NCI-H1105 (cell line): ENCODE data around the gene AUTS2.

Experiments used
- DNase-seq: peaks from one replicate; lab custom pipeline; 2025; lab: John Stamatoyannopoulos, UW

The AUTS2 gene

DNA sequence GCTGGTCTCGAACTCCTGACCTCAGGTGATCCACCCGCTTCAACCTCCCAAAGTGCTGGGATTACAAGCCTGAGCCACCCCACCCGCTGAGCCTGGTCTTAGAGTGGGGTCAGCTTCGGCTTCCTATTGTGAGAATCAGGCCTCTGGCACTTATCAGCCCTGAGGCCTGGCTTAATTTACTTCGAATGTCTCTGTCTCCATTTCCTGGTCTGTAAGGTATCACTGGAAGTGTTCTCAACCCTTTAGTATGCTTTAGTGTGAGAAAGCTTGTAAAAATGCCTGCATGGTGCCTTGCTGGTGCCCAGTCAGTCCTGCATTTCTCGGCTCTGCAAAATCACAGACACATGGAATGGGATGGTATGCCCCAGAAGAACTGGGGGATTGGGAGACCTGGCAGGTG lies 862.3 kb downstream of the AUTS2 start:
- no peak for DNase-seq

DNA sequence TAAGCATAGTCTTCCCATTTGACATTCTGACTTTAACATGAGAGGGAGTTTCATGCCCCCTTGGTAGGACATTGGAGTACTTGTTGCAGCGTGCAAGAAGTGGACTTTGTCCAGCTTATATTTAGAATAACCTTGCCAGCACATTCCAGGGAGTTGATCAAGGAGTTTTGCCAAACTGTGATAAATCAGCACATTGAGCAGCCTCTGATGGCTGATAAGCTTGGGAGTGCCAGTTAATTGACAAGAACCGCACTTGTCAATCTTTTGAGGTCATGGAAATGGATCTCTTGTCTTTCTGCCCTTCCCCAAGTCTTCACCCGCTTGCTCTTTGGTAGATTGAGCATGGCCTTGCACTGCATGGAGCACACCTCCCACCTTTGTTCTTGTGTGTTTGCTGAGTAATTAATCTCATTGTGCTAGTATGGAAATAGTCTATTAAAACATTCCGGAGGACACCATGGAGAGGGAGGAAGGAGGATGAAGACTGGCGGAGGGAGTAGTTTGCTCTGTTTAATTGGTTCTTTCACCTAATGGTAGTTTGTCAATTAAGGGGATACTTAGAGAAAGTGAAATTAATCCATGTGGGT lies 865.2 kb downstream of the AUTS2 start:
- no peak for DNase-seq

DNA sequence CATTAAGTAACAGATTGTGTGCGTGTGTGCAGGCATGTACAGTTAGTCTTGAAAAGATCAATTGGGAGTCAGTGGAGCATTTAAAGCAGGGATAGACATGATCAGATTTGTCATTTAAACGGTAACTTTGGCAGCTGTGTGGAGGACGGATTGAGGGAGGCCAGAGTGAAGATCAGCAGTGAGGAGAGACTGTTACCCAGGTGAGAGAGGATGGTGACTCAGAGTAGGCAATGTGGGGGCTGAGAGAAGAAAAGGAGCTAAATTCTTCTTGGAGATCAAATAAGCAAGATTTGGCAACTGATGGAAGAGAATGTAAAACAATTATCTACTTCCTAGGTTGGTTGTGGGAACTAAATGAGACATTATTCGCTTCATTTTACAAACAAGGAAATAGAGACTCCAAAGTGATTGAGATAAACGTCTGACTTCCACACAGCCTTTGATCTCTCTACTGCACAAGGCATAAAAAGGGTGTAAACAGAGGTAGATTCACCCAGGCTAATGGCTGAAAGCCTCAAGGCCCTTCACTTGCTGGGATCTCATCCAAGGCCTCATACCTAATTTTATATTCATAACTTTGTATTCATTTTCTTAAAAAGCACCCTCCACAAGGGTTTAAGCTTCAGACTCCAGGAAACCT lies 868.6 kb downstream of the AUTS2 start:
- no peak for DNase-seq

DNA sequence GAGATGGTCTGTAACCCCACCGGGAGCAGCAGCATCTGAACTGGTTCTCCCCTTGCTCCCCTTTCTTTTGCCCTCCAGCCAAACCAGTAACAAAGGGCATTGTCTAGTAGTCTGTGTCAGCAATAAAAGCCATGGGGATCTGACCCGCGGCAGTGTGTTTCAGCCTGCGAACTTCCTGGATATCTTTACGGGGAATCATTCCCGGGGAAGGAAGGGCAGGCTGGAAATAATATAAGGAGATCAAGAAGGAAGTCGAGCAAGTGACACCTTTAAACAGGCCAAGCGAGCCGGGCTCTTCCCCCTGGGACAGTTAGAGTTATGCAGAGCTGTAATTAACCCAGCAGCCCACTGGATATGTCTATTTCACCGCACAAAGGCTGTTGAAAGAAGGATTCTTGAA lies 872.5 kb downstream of the AUTS2 start:
- no peak for DNase-seq

DNA sequence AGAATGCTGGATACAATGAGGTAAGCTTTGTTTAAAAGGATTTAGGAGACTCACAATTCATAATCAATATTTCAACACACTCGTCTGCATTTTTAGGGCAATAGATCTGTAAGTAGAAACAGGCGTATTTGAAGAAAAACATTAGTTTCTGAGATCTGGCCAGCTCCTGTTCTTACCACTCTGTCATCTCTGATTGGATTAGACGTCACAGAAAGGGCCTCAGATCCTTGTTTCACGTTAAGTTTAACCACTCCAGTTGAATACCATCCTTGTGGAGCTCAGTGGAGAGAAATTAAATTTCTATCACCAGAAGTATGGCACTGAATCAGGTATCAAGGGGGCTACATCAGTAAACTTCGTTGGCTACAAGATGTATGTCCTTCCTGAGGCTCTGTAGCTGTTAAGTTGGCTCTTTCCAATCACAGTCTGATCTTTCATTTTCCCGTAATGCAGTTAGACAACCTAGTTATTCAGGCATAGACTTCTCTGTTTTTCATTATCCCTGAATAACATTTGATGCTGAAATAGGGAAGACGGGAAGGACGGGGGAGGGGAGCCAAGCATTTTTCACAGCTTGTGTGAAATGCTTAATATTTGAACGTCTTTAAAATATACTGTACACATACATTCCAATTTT lies 874.4 kb downstream of the AUTS2 start:
- DNase-seq = no peak

DNA sequence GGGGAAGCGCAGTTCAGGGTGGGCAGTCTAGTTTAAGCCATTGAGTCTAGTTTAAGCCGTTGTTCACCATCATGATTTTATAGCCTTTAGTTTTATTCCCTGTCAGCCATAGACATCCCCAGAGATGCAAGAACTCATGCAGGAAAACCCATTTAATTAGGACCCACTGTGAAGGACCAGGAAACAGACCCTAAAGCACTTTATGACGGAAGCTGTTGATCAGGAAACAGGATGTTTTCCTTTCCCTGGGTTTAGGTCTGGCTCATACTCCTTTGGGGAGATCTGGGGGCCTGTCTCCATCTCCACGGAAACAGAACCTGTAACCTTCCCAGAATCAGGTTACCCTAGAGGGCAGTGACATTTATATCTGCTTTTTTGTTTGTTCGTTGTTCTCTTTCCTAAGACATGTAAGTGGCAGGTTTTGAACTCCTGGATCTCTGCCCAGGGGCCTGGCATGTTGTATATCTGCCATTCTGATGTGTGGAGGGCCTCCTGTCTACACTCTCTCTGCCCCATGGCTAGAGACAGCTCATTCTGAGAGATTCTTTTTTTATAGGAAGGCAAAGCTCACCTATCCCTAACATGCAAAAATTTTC lies 876.5 kb downstream of the AUTS2 start:
- DNase-seq = no peak

DNA sequence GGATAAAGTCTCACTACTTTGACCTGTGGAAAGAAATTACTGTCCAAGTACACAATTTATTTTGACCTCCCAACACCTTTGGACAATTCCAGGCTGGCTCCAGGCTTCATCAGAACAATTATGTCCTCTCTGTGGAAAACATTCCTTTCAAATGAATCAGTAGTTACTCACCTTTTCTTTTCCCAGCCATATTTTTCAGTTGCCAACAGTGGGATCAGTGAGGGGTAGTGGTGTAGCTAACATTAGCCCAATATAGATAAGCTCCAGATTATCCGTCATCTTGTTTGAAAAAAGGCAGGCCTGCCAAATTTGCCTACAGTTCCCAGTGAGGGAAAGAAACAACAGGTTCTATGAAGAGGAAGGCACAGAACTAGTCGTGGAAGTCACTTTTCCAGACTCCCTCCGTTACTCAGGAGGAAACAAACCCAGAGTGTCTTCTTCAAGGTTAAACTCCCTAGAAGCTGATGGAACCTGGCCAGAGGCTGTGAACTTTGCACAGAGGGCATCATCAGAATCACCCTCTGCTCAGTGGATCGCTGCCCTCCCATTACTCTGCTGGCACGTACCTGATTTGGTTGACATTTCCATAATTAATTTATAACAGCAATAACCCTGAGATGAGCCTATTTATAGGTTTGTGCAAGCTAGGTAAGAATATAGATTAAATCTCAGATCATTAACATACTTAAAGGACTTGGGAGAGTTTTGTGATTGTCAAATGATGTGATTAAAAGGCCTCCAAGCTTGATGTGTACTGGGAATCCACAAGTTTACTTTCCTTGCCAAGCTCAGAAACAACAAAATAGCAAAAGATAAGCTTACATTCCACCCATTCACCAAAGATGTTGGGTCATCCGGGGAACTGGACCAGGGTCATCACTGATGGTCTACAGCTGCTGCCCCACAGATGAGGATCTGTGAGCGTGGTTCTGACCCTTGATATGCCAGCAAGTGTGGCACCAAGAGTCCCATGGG lies 879.0 kb downstream of the AUTS2 start:
- no peak for DNase-seq

DNA sequence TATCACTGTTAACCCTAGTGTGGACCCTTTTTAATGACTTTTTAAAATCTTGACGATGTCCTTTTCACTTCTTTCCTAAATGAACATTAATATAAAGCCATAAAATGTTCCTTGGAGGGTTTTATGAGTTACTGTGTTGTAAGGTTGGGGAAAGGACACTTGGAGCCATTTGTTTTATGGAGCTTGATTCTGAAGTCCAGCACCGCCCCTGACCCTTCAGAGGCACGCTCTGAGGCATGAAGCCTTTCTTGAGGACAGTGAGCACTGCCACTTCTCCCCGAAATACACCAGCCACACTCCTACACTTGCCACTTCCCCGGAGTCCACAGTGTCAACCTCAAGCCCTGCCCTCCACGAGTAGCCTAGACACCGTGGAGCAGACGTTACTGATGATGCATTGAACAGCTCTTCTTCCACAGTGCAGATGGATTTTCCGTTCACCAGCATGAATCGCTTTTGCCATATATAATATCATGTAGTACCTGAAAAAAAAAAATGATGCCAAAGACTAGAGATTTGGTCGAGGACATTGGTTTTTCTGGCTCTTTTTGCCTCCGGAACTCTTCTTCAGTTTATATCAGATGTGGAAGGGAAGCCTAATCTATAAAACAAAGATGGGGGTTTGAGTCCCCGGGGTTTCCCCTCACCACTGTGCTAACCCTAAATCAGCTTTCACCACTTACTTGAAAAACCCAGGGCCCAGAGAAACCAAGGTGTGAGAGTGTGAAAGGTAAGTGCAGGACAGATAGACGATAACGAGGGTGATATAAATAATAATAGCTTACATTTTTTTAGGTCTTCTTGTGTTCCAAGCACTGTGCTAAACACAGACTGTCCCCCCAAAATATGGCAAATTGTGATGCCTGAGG lies 881.1 kb downstream of the AUTS2 start:
- no peak for DNase-seq

DNA sequence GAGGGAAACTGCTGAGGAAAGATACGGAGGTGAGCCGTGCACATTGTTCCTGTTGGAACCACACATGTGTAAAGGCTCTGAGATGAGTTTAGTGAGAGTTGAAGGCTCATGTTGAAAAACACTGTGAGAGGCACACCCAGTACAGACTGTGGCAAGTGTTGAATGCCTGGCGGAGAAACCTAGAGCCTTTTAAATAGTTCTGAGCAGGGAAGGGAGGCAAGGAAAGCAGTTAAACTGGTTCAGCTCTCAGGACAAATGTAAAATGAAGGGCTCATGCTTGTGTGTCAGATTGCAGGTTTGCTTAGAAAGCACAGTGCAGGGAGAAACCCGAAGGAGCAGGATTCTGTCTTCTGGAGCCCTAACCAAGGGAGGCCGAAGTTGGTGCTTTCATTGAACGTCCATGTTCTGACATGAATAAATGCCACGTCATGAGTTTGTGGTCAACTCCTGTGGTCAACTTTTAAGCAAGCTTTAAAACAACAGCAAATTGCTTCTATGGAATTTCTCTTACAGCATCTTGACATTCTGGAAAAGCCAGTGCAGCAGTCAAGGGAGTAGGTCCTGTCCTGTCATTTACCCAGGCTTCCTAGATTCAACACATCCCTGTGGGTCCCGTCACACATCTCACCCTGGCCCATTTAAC lies 882.8 kb downstream of the AUTS2 start:
- DNase-seq = no peak

DNA sequence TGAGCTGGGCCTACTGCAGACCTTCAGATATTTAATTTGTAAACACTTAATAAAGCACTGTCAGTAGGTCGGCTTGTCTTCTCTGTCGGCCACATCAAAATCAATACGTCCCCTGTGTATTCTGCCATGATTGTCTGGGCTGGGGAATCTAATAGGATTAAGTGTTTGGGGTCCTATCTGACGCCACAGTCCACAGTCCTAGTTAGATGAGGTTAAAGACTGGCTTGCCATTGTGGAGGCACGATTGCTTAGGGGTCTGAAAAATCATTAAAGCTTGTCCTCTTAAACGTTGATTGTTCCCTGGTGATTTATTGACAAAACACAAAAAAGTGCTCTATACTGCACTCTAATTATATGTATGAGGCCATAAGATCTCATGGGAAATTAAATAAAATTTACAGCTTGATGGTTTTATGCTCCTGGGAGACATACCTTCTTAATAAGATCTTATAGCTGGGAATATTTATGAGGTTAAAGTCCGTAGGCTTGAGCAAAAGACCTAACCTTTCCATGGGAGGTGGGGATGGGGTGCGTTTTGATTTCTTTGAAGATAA lies 883.4 kb downstream of the AUTS2 start:
- DNase-seq = no peak

DNA sequence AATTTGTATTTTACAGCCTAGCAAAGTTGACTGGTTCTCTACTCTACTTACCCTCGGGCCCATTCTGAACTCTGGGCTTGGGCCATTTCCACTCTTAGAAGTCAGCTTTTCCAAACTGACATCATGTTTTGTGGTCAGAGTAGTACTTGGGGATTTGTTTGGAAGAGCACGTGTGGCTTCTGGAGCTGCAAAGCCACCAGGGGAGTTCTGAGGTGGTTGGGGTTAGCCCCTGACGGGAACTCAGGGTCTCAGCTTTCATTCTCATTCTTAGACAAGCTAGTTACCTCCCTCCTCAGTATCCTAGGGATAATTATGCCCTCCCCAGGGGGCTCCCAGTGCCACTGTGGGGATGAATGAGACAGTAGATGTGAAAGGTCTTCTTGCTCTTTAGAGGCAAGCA lies 886.0 kb downstream of the AUTS2 start:
- no peak for DNase-seq

DNA sequence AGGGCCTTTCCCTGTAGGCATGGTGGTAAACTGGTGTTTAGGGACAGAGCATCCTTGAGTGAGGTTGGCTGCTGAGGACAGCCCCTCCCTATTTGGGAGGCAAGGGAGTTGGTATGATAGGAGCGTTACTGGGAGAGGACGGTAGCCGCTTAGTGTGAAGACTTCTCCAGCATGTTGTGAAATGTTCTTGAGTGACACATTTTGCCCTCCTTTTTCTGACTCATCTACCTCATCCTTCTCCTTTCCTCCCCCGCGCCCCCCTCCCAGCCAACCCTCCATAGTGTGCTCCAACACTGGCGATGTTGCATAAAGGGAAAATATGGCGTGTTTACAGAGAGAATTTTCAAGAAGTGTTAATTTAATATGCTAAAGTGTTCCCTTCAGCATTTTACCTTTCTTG lies 888.7 kb downstream of the AUTS2 start:
- DNase-seq = no peak

DNA sequence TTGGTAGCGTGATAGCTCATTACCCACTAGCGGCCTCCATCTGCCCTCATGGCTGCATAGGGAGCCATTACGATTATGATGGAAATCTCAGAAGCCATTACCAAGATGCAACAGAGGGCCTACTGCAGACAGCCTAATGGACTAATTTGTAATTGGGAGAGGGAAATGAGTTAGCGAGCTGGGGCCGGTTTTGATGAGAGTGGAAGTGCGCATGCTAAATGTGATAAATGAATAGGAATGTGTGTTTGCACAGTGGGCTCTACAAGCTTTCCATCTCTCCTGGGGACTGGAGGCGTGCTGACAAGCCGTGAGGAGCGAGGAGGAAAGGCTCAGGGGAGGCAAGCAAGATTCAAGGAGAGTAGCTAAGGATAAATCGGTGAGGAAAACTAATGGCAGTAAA lies 889.2 kb downstream of the AUTS2 start:
- DNase-seq = no peak

DNA sequence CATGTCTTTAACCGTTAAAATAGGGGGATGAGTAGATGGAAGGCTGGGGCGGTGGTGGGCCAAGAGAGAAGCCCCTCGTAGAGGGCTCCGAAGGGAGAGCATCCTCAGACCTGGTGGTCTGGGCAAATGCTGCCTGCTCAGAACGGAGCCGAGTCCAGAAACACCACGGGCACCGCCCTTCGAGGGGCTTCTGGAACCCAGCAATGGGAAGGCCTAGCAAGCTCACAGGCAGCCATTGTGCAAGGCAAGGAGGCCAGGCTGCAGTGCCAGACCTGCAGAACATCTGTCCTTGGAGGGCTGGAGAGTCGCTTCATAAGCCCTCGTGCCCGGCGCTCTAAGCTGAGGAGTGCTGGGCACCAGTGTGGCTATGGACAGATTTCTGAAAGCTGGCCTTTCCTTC lies 889.6 kb downstream of the AUTS2 start:
- no peak for DNase-seq

DNA sequence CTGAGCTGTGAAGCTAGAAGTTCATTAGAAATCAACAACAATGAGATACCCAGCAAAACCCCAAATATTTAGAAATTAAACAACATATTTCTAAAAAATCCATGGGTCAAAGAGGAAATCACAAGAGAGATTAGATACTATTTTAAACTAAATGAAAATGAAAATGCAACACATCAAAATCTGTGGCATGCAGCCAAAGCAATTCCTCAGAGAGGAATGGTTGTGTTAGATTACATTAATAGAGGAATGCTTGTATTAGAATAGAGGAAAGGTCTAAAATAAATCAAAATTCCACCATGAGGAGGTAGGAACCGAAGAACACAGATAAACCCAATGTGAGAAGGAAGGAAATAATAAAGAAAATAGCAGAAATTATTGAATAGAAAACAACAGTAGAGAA lies 891.5 kb downstream of the AUTS2 start:
- DNase-seq = no peak

DNA sequence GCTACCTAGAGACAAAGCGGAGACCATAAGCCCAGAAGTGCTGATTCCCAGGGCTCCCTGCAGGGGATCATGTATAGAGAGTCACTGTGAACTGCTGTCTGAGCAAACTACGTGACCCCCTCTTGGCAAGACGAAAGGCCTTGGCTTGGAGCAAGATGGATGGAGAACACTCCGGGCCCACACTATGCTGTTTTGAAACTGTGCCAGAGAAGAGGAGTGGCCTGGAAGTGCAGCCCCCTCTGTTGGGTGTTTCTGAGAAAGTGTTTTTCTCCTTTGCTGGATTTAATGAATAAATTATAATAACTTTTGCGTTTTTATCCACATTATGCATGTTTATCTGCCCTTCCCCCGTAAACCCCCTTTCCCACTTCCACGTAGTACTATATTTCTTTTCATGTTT lies 894.4 kb downstream of the AUTS2 start:
- DNase-seq = no peak

DNA sequence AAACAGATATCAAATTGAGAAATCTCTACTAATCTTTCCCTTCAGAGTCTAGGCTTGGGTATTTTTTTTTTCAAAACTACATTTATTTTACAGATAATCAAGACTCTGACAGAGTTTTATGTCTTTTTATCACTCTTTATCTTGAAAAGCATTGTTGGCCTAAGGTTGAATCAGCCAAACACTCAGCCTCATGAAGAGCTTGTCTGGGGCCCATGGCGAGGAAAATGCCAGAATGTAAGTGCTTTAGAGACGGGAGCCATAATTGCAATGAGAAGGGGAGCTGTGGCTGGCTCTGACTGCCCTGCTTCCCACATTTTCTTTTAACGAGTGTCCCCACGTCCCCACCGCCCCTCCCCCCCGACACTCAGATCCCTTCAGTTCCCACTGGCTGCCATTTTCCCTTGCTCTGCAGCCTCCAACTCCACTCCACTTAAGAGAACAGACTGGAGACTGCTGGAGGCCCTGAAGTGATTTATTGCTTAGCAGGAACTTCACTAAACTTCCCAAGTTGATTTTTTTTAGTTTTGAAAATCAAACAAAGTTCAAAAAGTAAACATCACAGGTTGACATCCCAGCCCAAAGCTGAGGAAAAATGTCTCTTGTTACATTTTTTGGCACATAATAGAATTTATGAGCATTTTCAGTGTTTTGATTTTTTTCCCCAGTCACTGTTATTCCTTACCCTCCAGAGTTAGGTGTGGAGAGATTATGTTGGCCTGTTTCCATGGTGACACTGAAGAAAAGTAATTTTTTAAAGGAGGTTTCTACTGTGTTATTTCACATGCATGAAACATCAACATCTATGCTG lies 896.2 kb downstream of the AUTS2 start:
- no peak for DNase-seq

DNA sequence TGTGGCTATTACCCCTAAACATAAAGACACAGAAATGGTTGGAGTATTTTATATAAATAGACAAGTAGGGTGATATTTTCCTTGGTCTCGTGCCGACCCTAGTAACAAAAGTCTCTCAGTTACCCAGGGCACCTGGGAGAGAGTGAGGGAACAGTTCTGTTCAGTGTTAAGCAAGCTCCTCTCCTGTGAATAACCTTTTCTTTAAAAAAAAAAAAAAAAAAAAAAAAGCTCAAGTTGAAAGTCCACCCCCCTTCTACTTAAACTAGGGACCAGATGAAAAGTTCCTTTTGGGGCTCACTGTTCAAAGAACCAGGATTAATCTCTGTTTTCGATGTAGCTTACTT lies 896.7 kb downstream of the AUTS2 start:
- no peak for DNase-seq

DNA sequence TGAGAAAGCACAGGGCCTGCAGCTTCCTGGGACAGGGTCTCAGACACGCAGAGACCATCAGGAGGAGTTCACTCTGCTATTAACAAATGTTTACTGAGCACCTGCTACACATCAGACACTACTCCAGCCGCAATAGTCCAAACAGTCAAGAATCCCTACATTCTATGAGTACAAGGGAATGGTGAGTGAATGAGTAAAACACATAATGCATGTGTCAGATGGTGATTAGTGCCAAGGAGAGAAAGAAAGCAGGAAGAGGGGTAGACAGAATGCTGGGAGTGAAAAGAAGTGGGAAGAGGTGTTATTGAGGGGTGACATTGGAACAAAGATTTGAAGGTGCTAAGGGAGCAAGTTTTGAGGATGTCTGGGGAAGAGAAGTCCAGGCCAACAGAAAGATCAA lies 899.5 kb downstream of the AUTS2 start:
- DNase-seq = no peak
